Activated CD8-positive, alpha-beta memory T cell treated with anti-CD3 and anti-CD28 coated beads for 4 hours (primary cell): ENCODE measurements around the gene ITGB2.
"Not testable (repeated sequence)": the region's sequence is repeated elsewhere in the genome, so short reads cannot be mapped to it uniquely, and the experiment has no call there.

Source experiments
- DNase-seq, 2 donors: peaks; one replicate each; pipeline ENCODE4 v3.0.0-alpha.2; 2020; ENCODE audit warnings: low read depth in 2 of 2

The ITGB2 gene

GRCh38 chr21:44940116-44940631 lies 19.5 kb upstream of the ITGB2 start:
- no peak for DNase-seq

GRCh38 chr21:44939532-44940115 lies 18.9 kb upstream of the ITGB2 start, which contains the start of gene SLX9:
Gene SLX9, plus strand, starts transcription at chr21:44940029. Its CDS starts 29 bp downstream, at chr21:44940058.
- DNase-seq: peak; percentile 51 to 67

DNA sequence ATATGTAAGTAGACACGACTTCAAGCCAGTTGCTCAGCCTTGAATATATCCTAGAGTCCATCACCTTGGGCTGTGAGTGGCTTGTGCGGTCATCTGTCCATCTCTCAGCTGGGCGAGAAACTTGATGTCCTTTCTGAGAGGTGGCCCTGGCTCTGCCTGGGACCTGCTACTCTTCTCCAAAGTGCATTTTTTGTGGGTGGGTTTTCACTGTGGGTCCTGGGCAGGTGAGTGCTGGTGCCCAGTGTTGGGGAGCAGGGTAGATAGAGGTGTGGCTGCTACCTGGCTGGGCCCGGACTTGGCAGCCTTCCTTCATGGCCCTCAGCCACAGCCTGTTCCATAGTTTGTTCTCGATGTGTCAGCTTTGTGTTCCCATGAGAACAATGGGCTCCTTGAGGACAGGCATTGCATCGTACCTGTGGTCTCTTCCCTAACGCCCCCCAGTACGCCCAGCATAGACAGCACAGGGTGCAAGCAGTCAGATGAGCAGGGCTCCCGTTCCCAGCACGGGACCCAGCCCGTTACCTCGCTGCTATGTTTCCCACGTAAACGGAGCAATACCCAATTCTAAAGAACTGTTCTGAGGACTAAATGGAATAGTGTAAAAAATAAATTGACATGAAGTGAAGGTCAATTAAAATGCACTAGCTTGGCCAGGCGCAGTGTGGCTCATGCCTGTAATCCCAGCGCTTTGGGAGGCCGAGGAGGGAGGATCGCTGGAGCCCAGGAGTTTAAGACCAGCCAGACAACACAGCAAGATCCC lies 18.3 kb upstream of the ITGB2 start:
- DNase-seq: no peak

GRCh38 chr21:44935533-44935927 lies 14.8 kb upstream of the ITGB2 start:
- DNase-seq: no peak

- DNase-seq: no peak
These were observed 14.3 kb upstream of the ITGB2 start for GRCh38 chr21:44934797-44935532.

DNA sequence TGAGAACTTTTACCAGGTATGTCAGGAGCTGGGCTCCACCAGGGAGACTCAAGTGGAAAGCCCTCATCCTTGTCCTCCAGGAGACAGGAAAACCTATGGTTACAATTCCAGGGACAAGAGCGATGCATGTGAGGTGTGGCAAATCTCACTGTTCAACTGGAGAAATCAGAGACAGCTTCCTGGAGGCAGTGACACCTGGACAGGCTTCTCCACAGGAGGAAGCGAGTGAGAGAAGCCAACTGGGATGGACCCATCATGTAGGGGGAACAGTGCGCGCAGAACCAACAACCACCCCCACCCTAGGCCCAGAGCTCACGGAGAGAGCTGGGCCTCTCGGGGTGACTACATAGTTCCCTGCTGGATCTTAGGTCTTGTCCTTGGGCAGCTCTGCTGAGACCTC lies 13.6 kb upstream of the ITGB2 start:
- no peak for DNase-seq

GRCh38 chr21:44933918-44934260 lies 13.2 kb upstream of the ITGB2 start:
- no peak for DNase-seq

DNA sequence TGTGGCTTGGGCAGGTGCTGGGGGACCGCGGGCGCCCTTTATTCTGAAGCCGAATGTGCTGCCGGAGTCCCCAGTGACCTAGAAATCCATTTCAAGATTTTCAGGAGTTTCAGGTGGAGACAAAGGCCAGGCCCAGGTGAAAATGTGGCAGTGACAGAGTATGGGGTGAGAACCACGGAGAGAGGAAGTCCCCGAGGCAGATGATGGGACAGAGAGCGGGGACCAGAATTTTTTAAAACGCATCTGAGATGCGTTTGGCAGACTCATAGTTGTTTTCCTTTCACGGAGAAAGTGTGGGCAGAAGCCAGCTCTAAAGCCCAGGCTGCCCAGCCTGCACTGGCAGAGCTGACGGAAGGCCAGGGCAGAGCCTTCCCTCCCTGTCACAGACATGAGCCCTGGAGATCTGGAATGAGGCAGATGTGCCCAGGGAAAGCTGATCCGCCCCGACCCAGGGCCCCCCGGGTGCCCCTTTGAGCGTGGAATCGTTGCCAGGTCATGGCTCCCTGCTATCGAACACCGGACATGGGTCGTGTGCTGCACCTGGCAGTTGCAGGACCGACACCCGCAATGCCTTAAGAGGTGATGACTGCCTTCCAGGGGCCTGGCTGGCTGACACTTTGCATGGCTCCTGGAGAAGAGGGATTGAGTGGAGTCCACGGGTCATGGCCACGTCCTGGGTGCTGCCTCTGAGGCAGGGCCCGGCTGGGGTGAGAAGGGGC lies 12.7 kb upstream of the ITGB2 start:
- DNase-seq: no peak

DNA sequence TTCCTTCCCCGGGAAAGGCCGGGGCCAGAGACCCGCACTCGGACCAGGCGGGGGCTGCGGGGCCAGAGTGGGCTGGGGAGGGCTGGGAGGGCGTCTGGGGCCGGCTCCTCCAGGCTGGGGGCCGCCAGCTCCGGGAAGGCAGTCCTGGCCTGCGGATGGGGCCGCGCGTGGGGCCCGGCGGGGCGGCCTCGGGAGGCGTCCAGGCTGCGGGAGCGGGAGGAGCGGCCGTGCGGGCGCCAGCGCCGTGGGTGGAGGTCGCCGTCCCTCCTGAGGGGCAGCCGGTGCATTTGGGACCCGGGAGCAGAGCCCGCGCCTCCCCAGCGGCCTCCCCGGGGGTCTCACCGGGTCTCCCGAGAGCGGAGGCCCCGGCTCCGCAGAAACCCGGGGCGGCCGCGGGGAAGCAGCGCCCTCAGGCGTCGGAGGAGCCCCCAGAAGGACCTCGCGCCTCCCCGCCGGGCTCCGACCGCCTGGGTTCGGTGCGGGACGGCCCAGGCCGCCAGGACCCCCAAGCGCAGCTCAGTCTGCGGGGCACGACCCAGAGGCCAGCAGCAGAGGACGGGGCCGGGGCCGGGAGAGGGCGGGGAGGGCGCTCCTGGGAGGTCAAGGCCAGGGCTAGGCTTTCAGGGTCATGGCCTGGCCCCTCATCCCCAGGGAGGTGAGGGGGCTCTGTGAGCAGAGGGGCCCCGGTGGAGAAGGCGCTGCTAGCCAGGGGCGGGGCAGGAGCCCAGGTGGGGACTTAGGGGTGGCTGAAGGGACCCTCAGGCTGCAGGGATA lies 11.9 kb upstream of the ITGB2 start:
- DNase-seq: peak in 1 of 2 donors; percentile 54

- no peak for DNase-seq
These were observed 11.1 kb upstream of the ITGB2 start for GRCh38 chr21:44931501-44932407.

DNA sequence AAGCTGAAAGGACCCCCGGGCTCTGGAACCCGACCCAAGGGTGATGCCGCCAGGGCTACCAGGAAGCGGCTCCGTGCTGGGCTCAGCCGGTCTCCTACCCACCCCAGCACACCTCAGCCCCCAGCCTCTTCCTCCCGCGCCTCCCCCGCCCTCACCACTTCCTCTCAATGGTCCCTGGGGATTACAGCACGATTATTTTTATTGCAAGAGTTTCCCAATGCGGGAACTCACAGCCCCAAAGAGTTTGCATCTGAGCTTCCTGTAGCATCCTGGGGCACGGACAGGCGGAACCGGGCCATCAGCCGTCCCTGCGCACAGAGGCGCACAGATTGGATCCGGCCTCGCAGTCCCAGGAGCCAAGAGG lies 10.4 kb upstream of the ITGB2 start:
- DNase-seq: no peak

DNA sequence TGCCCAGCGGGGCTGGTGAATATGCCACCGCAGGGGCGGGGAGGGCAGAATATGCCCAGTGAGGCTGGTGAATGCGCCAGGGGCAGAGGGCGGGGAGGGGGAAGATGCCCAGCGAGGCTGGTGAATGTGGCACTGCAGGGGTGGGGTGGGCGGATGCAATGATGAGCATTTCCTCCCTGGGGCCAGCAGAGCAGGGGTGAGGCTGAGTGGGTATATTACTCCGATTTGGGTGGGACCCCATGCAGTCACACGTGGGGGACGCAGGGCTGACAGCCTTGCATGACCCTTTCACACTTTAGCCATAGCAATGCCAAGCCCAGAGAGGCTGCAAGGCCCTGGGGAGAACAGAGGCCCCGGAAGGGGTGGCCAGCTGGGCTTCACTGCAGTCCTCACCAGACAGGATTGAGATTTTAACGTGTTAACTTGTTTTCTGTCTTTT lies 9.9 kb upstream of the ITGB2 start:
- DNase-seq: peak; percentile 57 to 58

GRCh38 chr21:44929799-44930542 lies 9.3 kb upstream of the ITGB2 start:
- no peak for DNase-seq

DNA sequence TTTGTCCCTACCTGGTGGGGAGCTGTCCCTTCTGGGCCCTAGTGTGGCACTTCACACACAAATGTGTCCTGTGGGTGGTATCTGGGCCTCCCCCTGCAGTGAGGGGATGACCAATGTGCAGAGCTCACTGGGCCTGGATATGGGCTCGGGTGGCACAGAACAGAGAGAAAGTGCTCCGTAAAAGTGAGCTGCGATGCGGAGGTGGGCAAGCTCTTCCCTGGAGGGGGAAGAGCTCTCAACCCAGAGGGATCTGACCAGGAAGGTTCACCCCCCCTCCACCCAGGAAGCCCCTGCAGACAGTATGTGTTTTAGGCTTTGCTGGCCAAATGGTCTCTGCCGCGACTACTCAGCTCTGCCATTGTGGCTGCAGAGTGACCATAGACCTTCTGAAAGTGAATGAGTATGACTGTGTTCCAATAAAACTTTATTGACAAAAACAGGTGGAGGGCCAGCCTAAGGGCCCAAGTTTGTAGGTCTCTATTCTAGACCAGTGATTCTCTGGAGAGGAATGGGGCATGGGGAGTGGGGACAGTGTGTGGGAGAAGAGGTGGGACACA lies 8.6 kb upstream of the ITGB2 start:
- no peak for DNase-seq

- not testable (repeated sequence) for DNase-seq
These were observed 8.0 kb upstream of the ITGB2 start for GRCh38 chr21:44928500-44929241.

DNA sequence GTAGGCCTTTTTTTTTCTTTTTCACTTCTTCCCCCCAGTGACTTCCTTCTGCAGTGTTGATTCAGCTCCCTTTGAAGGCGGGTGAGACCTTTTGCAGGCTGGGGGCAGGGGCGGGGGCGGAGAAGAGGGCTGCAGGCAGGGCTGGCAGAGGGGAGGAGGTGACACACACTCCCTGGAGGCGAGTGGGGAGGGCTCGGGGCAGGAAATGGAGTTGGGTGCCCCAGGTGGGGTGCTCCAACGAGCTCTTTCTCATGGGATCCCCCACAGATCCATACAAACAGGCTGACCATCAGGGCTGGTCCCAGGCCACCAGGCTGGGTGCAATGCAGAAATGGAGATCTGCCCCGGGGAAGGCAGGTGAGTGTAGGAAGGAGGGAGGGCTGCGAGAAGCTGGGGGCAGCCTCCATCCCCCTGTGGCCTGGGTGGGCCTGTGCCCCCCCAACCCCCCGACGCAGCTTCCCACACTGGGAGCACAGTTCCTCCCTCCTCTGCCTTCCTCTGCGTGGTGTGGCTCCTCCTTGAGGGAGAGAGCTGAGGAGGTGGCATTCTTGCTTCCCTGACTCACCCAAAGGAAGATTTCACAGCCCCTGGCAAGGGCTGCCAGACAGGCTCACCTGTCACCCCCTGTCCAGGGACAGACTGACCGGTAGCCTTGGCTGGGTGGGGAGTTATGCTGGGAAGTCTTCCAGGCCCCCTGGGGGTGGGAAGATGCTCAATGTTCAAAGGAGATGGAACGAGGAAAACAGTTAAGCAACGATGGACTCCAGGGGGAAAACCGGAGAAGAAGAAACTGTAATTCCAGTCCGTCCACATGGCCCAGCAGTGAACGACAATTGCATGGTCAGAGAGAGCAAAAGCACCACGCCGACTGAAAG lies 7.1 kb upstream of the ITGB2 start:
- peak; percentile 87 to 91 for DNase-seq

DNA sequence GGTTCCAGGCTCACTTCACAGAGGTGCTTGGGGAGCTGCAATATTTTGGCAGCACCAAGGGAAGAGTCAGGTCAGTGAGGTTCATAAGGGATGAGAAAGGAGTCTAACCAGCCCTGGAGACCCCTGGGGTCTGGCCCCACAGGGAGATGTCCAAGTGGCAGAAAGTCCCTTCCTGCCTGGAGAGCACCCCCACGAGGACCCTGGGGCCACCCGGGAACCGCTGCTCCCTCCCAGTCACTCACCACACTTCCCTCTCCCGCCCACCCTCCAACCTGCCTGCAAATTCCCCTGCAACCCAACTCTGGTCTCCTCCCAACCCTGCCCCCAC lies 6.5 kb upstream of the ITGB2 start:
- DNase-seq: no peak
